H9 (cell line): ENCODE measurements around the gene ALG14. TPM values are rescaled to one million over a fixed set of nuclear protein-coding genes. Genes with fewer than 3 reads are reported as not detected.

Source experiments
- DNase-seq: peaks from one replicate; pipeline ENCODE4 v3.0.0-alpha.2; 2017
- H2AFZ ChIP-seq: one replicate; pipeline ENCODE4 v1.6.1; 2013; ENCODE audit warnings: mild to moderate bottlenecking, low read length, control low read depth, moderate library complexity
- H2AK5ac ChIP-seq: 2 replicates; pipeline ENCODE4 v1.6.1; 2013; ENCODE audit warnings: low read length, control low read depth, mixed read lengths; ENCODE audit not compliant: insufficient read length
- H2BK120ac ChIP-seq: one replicate; pipeline ENCODE4 v1.6.1; 2013; ENCODE audit warnings: low read depth, mild to moderate bottlenecking, low read length, control low read depth, inconsistent platforms; ENCODE audit not compliant: poor library complexity, severe bottlenecking
- H2BK12ac ChIP-seq: 2 replicates; pipeline ENCODE4 v1.6.1; 2013; ENCODE audit warnings: low read length, control low read depth, mixed read lengths, low read depth; ENCODE audit not compliant: insufficient read length
- H2BK15ac ChIP-seq: 2 replicates; pipeline ENCODE4 v1.6.1; 2013; ENCODE audit warnings: low read depth, low read length, control low read depth
- H2BK20ac ChIP-seq: one replicate; pipeline ENCODE4 v1.6.1; 2013; ENCODE audit warnings: low read depth, mild to moderate bottlenecking, low read length, control low read depth, inconsistent platforms; ENCODE audit not compliant: poor library complexity, severe bottlenecking
- H2BK5ac ChIP-seq: 2 replicates; pipeline ENCODE4 v1.6.1; 2013; ENCODE audit warnings: low read length, control low read depth, mixed read lengths; ENCODE audit not compliant: insufficient read length
- H3K14ac ChIP-seq: 2 replicates; pipeline ENCODE4 v1.6.1; 2013; ENCODE audit warnings: low read length, control low read depth; ENCODE audit not compliant: insufficient read depth
- H3K18ac ChIP-seq: 2 replicates; pipeline ENCODE4 v1.6.1; 2013; ENCODE audit warnings: low read depth, mild to moderate bottlenecking, mixed read lengths, low read length, control low read depth; ENCODE audit not compliant: insufficient read length
- H3K23ac ChIP-seq: 2 replicates; pipeline ENCODE4 v1.6.1; 2013; ENCODE audit warnings: low read length, control low read depth, mixed read lengths, low read depth; ENCODE audit not compliant: insufficient read length
- H3K23me2 ChIP-seq: 2 replicates; pipeline ENCODE4 v1.6.1; 2013; ENCODE audit warnings: low read depth, mild to moderate bottlenecking, mixed read lengths, low read length, control low read depth; ENCODE audit not compliant: insufficient read length, poor library complexity, severe bottlenecking
- H3K27ac ChIP-seq: 2 replicates; pipeline ENCODE4 v1.5.1; 2013; ENCODE audit warnings: low read length, control low read depth, mixed read lengths, low read depth; ENCODE audit not compliant: insufficient read length
- H3K27me3 ChIP-seq: 2 replicates; pipeline ENCODE4 v1.6.1; 2013; ENCODE audit warnings: low read length, control low read depth, inconsistent platforms; ENCODE audit not compliant: insufficient read depth
- H3K4ac ChIP-seq: 2 replicates; pipeline ENCODE4 v1.6.1; 2013; ENCODE audit warnings: low read depth, mild to moderate bottlenecking, control low read depth, inconsistent platforms, low read length, moderate library complexity
- H3K4me1 ChIP-seq: 2 replicates; pipeline ENCODE4 v1.6.1; 2013; ENCODE audit warnings: low read length, control low read depth, inconsistent platforms; ENCODE audit not compliant: insufficient read depth
- H3K4me2 ChIP-seq: 2 replicates; pipeline ENCODE4 v1.6.1; 2013; ENCODE audit warnings: low read length, control low read depth, mixed read lengths; ENCODE audit not compliant: insufficient read length, insufficient read depth
- H3K56ac ChIP-seq: 2 replicates; pipeline ENCODE4 v1.6.1; 2013; ENCODE audit warnings: low read depth, mild to moderate bottlenecking, mixed read lengths, low read length, control low read depth; ENCODE audit not compliant: insufficient read length
- H3K79me1 ChIP-seq: 2 replicates; pipeline ENCODE4 v1.6.1; 2013; ENCODE audit warnings: low read depth, mild to moderate bottlenecking, moderate library complexity, low read length, control low read depth, inconsistent platforms; ENCODE audit not compliant: insufficient read depth, poor library complexity, severe bottlenecking
- H3K79me2 ChIP-seq: 2 replicates; pipeline ENCODE4 v1.6.1; 2013; ENCODE audit warnings: low read length, control low read depth, inconsistent platforms; ENCODE audit not compliant: insufficient read depth
- H3K9ac ChIP-seq: 2 replicates; pipeline ENCODE4 v1.6.1; 2013; ENCODE audit warnings: low read length, control low read depth, mixed read lengths; ENCODE audit not compliant: insufficient read length; ENCODE audit errors: extremely low read depth
- H3K9me3 ChIP-seq: one replicate; pipeline ENCODE4 v1.6.1; 2013; ENCODE audit warnings: low read depth, low read length, inconsistent platforms; ENCODE audit not compliant: control insufficient read depth
- H3T11ph ChIP-seq: one replicate; pipeline ENCODE4 v1.6.1; 2013; ENCODE audit warnings: mild to moderate bottlenecking, low read length, control low read depth, inconsistent platforms
- H4K20me1 ChIP-seq: one replicate; pipeline ENCODE4 v1.6.1; 2013; ENCODE audit not compliant: control insufficient read depth, insufficient read length, insufficient read depth
- H4K5ac ChIP-seq: 2 replicates; pipeline ENCODE4 v1.6.1; 2013; ENCODE audit warnings: low read depth, mild to moderate bottlenecking, mixed read lengths, low read length, control low read depth; ENCODE audit not compliant: insufficient read length
- H4K8ac ChIP-seq: replicated peaks from 2 replicates; pipeline ENCODE4 v1.6.1; 2013; ENCODE audit warnings: low read length, control low read depth, mixed read lengths, low read depth; ENCODE audit not compliant: insufficient read length
- H4K91ac ChIP-seq: 2 replicates; pipeline ENCODE4 v1.6.1; 2013; ENCODE audit warnings: low read depth, mild to moderate bottlenecking, moderate library complexity, mixed read lengths, low read length, control low read depth; ENCODE audit not compliant: insufficient read length
- H3K27ac Mint-ChIP-seq, 3 experiments: 2 replicates in 2 of 3; 3 replicates in 1 of 3; pipeline ENCODE4 v1.8.0; 2020 to 2021; ENCODE audit warnings: mixed read lengths in 3 of 3, mild to moderate bottlenecking in 1 of 3, moderate library complexity in 1 of 3
- H3K27me3 Mint-ChIP-seq: 2 replicates; pipeline ENCODE4 v1.8.0; 2021; ENCODE audit warnings: low read depth, mild to moderate bottlenecking, moderate library complexity, mixed read lengths
- H3K36me3 Mint-ChIP-seq, 3 experiments: 2 replicates in 2 of 3; 3 replicates in 1 of 3; pipeline ENCODE4 v1.8.0; 2020 to 2021; ENCODE audit warnings: low read depth in 3 of 3, mixed read lengths in 3 of 3; ENCODE audit not compliant: insufficient read depth in 1 of 3
- H3K4me1 Mint-ChIP-seq, 2 experiments: 2 replicates each; pipeline ENCODE4 v1.8.0; 2020; ENCODE audit warnings: mixed read lengths in 2 of 2
- H3K4me3 Mint-ChIP-seq, 2 experiments: 2 replicates in 1 of 2; 3 replicates in 1 of 2; pipeline ENCODE4 v1.8.0; 2020 to 2021; ENCODE audit warnings: mild to moderate bottlenecking in 2 of 2, mixed read lengths in 2 of 2, moderate library complexity in 1 of 2
- H3K9me3 Mint-ChIP-seq, 2 experiments: 2 replicates in 1 of 2; 3 replicates in 1 of 2; pipeline ENCODE4 v1.8.0; 2020; ENCODE audit warnings: mild to moderate bottlenecking in 2 of 2, mixed read lengths in 2 of 2, moderate library complexity in 1 of 2
- CTCF ChIP-seq: fragments of 200-600 bp; sonication (generic); conservative IDR thresholded peaks from 3 replicates; pipeline ENCODE4 v1.8.0; 2021; ENCODE audit warnings: antibody characterized with exemption, mild to moderate bottlenecking
- WGBS: extraction: QIAGEN DNeasy Blood & Tissue Kit; methylation state at CpG from one replicate; pipeline ENCODE4 v1.1.7; 2013; ENCODE audit warnings: missing lambda C conversion rate, low lambda C conversion rate, mixed read lengths; ENCODE audit not compliant: insufficient read length; ENCODE audit errors: extremely low coverage; 5-methylcytosine and 5-hydroxymethylcytosine counted together
- total RNA-seq: library from RNA; stranded (reverse); gene quantifications from 2 replicates; pipeline ENCODE4 v1.2.1, GENCODE V29; 2021

The ALG14 gene
- total RNA-seq, 1 experiment from 2014 or later: 2.5 TPM

GRCh38 chr1:94926126-94926914 is 146.4 kb downstream of the ALG14 start:
- Histone ChIP-seq H2BK120ac (peak overlapping the region; percentile 83), H4K20me1 (no peaks in the 10 kb centered on the region), H3K79me1 (peaks cover 5% of the 10 kb centered on the region), H3K4ac (peak overlapping the region; percentile 97), H4K91ac (peak overlapping the region; percentile 99), H2BK20ac (no peak overlapping the region), H3K9ac (peak overlapping the region; percentile 92), H3K4me1 (peaks cover 19% of the 10 kb centered on the region; the same call in 1 of the 2 replicates), H2BK12ac (peak overlapping the region; percentile 83), H3K9me3 (no peaks in the 10 kb centered on the region), H4K5ac (peak overlapping the region; percentile 76), H2AK5ac (no peak overlapping the region), H2AFZ (no peak overlapping the region), H3K27ac (peak overlapping the region; percentile 82), H3K23me2 (peaks cover 18% of the 10 kb centered on the region), H3K79me2 (peaks cover 31% of the 10 kb centered on the region), H3K14ac (peak overlapping the region; percentile 93), H4K8ac (no peak overlapping the region), H2BK5ac (peak overlapping the region; percentile 36), H3K56ac (peak overlapping the region; percentile 67), H3K4me2 (peak overlapping the region; percentile 79), H2BK15ac (peak overlapping the region; percentile 59; the same call in 1 of the 2 replicates), H3T11ph (peak overlapping the region; percentile 3), H3K18ac (peak overlapping the region; percentile 97), H3K27me3 (no peaks in the 10 kb centered on the region), H3K23ac (peak overlapping the region; percentile 43)
- Mint-ChIP-seq H3K4me3 (peak overlapping the region; percentile 95 to 98), H3K9me3 (peaks cover 0 to 2% of the 10 kb centered on the region in 2 experiments; a peak in 1 of 5 replicates), H3K27me3 (no peaks in the 10 kb centered on the region), H3K36me3 (peaks cover 18 to 34% (median 27%) of the 10 kb centered on the region in 3 experiments), H3K27ac (peak overlapping the region; percentile 100), H3K4me1 (peaks cover 65 to 72% of the 10 kb centered on the region in 2 experiments)
- TF ChIP-seq CTCF: peak; percentile 67
- no CpG with 5 or more reads among the region's 78 CpGs for WGBS
- peak; percentile 58 for DNase-seq
